Muscle of back (tissue), 11 donors: Measurements from ENCODE around the gene ABCB8. TPM values are rescaled to one million over a fixed set of nuclear protein-coding genes. Genes with fewer than 3 reads are reported as not detected.
"Not testable (repeated sequence)": the region's sequence is repeated elsewhere in the genome, so short reads cannot be mapped to it uniquely, and the experiment has no call there.

Experiments used
- DNase-seq, 3 donors: peaks; one replicate each; pipeline versions ENCODE4 v3.0.0 to v3.0.0-alpha.2; 2013
- polyA plus RNA-seq, 10 donors: library from polyadenylated mRNA; unstranded; fragments of 120-200 nt; gene quantifications; one replicate each; pipeline ENCODE4 v1.2.1, GENCODE V29; 2013; ENCODE audit not compliant: insufficient read length in 10 of 10

Gene ABCB8
- polyA plus RNA-seq, 10 donors = 12.9 to 34.9 (median 17.6) TPM

DNA sequence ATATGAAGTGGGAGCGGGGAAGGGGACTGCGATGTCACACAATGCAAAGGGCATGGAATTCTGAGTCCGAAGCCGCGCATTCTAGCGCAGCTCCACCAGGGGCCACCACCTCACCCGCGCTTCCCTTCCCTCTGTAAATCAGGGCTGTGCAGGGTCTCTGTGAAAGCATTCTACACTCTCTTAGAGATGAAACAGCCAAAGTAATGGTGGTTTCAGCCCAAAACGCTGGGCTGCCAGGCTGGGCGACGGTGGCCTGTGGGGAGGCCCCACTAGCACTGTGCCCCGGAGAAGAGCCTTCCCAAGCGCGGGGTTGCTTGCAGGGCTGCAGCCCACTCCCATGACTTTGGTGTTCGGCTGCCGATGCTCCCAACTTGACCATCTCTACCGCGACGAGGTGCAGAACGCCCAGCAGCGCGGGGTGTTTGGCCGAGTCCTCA is 15.3 kb upstream of the ABCB8 start:
- DNase-seq = peak in 2 of 3 donors; percentile 46 to 75

DNA sequence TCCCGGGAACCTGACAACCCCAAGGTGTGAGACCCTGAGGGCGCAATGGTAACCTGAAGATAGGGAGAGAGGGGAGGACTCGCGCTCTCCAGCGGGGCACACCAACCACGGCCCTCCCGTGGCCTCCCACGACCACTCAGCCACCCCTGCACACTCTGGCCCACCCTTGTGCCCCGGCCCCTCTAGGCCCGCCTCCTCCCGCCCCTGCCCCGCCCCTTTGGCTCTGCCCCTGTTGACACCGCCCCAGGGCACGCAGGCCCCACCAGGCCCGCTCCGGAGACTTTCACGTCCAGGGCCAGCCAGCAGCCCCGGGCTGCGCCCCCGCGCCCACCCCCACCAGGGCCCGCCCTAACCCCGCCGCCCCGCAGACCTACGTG is 14.9 kb upstream of the ABCB8 start:
- no peak for DNase-seq

DNA sequence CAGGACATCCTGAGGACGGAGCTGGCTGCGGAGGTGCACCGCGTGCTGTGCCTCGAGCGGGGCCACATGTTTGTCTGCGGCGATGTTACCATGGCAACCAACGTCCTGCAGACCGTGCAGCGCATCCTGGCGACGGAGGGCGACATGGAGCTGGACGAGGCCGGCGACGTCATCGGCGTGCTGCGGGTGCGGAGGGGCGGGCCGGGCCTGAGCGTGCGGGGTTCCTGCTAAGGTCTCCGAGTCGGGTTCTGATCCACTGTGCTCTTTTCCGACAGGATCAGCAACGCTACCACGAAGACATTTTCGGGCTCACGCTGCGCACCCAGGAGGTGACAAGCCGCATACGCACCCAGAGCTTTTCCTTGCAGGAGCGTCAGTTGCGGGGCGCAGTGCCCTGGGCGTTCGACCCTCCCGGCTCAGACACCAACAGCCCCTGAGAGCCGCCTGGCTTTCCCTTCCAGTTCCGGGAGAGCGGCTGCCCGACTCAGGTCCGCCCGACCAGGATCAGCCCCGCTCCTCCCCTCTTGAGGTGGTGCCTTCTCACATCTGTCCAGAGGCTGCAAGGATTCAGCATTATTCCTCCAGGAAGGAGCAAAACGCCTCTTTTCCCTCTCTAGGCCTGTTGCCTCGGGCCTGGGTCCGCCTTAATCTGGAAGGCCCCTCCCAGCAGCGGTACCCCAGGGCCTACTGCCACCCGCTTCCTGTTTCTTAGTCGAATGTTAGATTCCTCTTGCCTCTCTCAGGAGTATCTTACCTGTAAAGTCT is 14.3 kb upstream of the ABCB8 start:
- peak; percentile 63 to 90 (median 82) for DNase-seq

GRCh38 chr7:151014950-151015349 is 13.3 kb upstream of the ABCB8 start:
- DNase-seq = peak in 1 of 3 donors; percentile 53

DNA sequence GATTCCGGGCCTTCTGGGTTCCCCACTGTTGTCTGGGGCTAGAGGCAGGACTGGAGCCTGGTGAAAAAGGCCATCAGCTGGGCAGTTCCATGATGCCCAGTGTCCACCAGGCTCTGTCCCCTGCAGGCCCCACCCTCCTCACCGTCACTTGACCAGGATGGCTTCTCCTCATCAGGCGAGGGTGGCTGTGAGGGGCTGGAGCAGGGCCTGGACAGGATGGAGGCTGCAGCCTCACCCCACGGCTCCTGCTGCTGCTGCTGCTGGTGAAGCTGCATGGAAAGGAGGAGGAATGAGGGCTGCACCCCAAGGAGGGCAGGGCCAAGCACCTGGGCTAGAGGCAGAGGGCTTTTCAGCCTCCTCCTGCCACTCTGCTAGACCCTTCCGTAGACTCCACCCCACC is 12.3 kb upstream of the ABCB8 start:
- no peak for DNase-seq

- no peak for DNase-seq
Measured at GRCh38 chr7:151016505-151016904, 11.7 kb upstream of the ABCB8 start.

- DNase-seq = no peak
Measured at GRCh38 chr7:151016942-151017341, 11.3 kb upstream of the ABCB8 start.

GRCh38 chr7:151017370-151017952 is 10.8 kb upstream of the ABCB8 start:
- DNase-seq = no peak

GRCh38 chr7:151017953-151018420 is 10.3 kb upstream of the ABCB8 start:
- DNase-seq = peak in 2 of 3 donors; percentile 61 to 82

GRCh38 chr7:151018421-151019129 is 9.7 kb upstream of the ABCB8 start:
- DNase-seq = peak; percentile 42 to 77 (median 45)

GRCh38 chr7:151019130-151019447 is 9.2 kb upstream of the ABCB8 start:
- DNase-seq = no peak

GRCh38 chr7:151020231-151020630 is 8.0 kb upstream of the ABCB8 start:
- DNase-seq = no peak

GRCh38 chr7:151023232-151023631 is 5.0 kb upstream of the ABCB8 start:
- DNase-seq = no peak

DNA sequence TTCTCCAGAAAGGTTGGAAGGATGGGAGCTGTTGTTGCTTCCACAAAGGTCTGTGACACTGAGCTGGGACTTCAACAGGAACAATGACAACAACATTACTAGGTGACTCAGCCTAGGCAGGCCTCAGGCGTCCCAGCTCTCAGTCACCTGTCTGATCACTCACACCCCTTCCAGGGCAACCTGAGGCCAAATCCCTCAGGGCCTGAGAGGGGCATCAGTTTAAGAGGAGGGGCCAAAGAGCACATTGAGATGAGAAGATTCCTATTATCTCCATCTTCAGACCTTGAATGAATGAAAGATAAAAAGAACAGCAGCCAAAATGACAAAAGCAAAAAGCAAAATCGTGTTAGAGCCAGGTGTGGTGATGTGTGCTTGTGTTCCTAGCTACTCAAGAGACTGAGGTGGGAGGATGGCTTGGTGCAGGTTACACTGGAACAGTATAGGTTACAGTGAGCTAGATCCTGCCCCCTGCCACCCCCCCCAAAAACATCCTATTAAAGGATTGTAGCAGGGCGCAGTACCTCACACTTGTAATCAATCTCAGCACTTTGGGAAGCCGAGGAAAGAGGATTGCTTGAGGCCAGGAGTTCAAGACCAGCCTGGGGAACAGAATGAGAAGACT is 3.7 kb upstream of the ABCB8 start, which contains the start of gene ATG9B:
Gene ATG9B, minus strand, starts transcription at position 60 of the 622 bp plus-strand sequence. CDS start 71 bp downstream, outside the sequence.
- no peak for DNase-seq

GRCh38 chr7:151025924-151026671 is 2.2 kb upstream of the ABCB8 start:
- DNase-seq = no peak

GRCh38 chr7:151026771-151027727 is 1.2 kb upstream of the ABCB8 start:
- not testable (repeated sequence) for DNase-seq

DNA sequence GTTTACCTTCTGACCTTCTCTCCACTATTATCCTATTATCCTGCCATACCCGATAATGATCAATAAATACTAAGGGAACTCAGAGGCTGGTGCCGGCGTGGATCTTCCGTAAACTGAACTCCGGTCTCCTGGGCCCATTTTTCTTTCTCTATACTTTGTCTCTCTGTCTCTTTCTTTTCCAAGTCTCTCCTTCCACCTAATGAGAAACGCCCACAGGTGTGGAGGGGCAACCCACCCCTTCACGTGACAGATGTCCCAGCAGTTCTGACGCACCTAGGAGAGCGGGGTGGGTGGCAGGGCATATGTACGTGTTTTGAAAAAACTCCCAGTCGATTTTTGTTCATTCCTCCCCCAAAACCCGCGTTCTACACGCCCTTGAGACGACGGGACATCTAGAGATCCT is 521 bp upstream of the ABCB8 start:
- not testable (repeated sequence) for DNase-seq

- no peak for DNase-seq
Measured at GRCh38 chr7:151028948-151029501, 775 bp downstream of the ABCB8 start.

DNA sequence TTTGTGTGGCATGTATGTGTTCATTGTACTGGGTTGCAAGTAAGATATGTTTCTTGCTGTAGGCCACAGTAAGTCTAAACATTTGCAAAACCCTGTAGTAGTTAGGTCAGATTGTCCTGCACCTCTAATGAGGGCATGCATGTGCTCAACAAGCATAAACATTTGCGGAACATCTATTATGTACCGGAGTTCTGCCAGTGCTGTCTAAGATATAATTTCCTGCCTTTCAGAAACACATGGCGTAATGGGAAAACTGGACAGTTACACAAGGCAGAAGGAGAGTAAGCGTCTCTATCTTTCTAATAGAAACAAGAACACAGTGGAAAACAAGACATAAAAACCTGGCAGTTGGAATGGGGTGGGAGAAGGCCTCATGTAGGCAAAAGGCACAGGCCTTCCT is 2.8 kb downstream of the ABCB8 start:
- DNase-seq = no peak
